Thyroid gland (tissue), 4 donors: Measurements from ENCODE around the gene HCN2. TPM values are rescaled to one million over a fixed set of nuclear protein-coding genes. Genes with fewer than 3 reads are reported as not detected.

Experiments used
- DNase-seq, 2 donors: peaks; one replicate each; pipeline ENCODE4 v3.0.0-alpha.2; 2019
- H3K27ac ChIP-seq, 3 donors: fragments of 200-600 bp; sonication (generic); 1 replicate in 2 of 3; 2 replicates in 1 of 3; pipeline ENCODE4 v1.5.1; 2016 to 2019; ENCODE audit warnings: mild to moderate bottlenecking in 1 of 3, moderate library complexity in 1 of 3
- H3K27me3 ChIP-seq: fragments of 200-600 bp; sonication (generic); one replicate; pipeline ENCODE4 v1.5.1; 2019
- H3K36me3 ChIP-seq, 2 donors: fragments of 200-600 bp; sonication (generic); one replicate each; pipeline ENCODE4 v1.5.1; 2016 to 2019
- H3K4me1 ChIP-seq, 2 donors: fragments of 200-600 bp; sonication (generic); one replicate each; pipeline ENCODE4 v1.5.1; 2017 to 2019
- H3K4me3 ChIP-seq, 3 donors: fragments of 200-600 bp; sonication (generic); replicated peaks in 1 of 3; 1 replicate in 2 of 3; 2 replicates in 1 of 3; pipeline ENCODE4 v1.5.1; 2016; ENCODE audit warnings: mild to moderate bottlenecking in 1 of 3
- H3K9me3 ChIP-seq: fragments of 200-600 bp; sonication (generic); one replicate; pipeline ENCODE4 v1.5.1; 2017
- CTCF ChIP-seq, 6 experiments: fragments of 200-600 bp in 3 of 6; fragments of 450-650 bp in 3 of 6; sonication (generic) in 3 of 6; IDR thresholded peaks; one replicate each; pipeline ENCODE4 v1.5.1; 2016 to 2019; ENCODE audit warnings: antibody characterized with exemption in 6 of 6, mild to moderate bottlenecking in 2 of 6, inconsistent platforms in 1 of 6, moderate library complexity in 1 of 6
- POLR2A ChIP-seq, 2 donors: fragments of 450-650 bp; IDR thresholded peaks; one replicate each; pipeline ENCODE4 v1.6.1; 2017; ENCODE audit warnings: antibody characterized with exemption in 2 of 2, mild to moderate bottlenecking in 2 of 2, moderate library complexity in 1 of 2
- WGBS, 2 donors: methylation state at CpG; one replicate each; pipeline ENCODE4 v1.1.5; 2017; 5-methylcytosine and 5-hydroxymethylcytosine counted together
- intact Hi-C: fragments of 100-400 bp; cut with DNase I; formaldehyde crosslinking; loops from one replicate; pipeline ENCODE4 v1.15.1; 2023
- total RNA-seq, 4 donors: library from RNA; depleted of rRNA; stranded (reverse); fragments of >200 nt; gene quantifications; one replicate each; pipeline ENCODE4 v1.2.3, GENCODE V29; 2016

HCN2 gene
- total RNA-seq, 4 donors from 2014 or later: not detected

- H3K36me3 ChIP-seq: peaks cover 25% of the 10 kb centered on the region in 2 donors
- no peaks in the 10 kb centered on the region for H3K9me3 ChIP-seq
- peaks cover 0 to 14% of the 10 kb centered on the region in 2 donors for H3K4me1 ChIP-seq
- no peak overlapping the region for H3K4me3 ChIP-seq
- TF ChIP-seq CTCF (IDR thresholded peaks at IDR 0.05): no peak
- TF ChIP-seq POLR2A (IDR thresholded peaks at IDR 0.05): no peak
- DNase-seq: no peak
- WGBS, 2 donors: 57 to 63% methylated on average over 7 to 10 of the region's 10 CpGs
- no peak overlapping the region for H3K27ac ChIP-seq
- H3K27me3 ChIP-seq: peaks cover 9% of the 10 kb centered on the region
- intact Hi-C loops: no loop called here
These were observed 4.0 kb upstream of the HCN2 start for GRCh38 chr19:585551-586110.

GRCh38 chr19:588093-588740 lies 1.5 kb upstream of the HCN2 start:
- 4 to 5% methylated on average over 17 to 20 of the region's 41 CpGs for whole genome bisulfite sequencing, 2 donors
- intact Hi-C loops: no loop called here
- peaks cover 4 to 5% of the 10 kb centered on the region in 2 donors for H3K36me3 ChIP-seq
- peak; percentile 49 to 51 for DNase-seq
- H3K4me3 ChIP-seq: no peak overlapping the region
- H3K9me3 ChIP-seq: no peaks in the 10 kb centered on the region
- no peak overlapping the region for H3K27ac ChIP-seq
- H3K4me1 ChIP-seq: peaks cover 0 to 16% of the 10 kb centered on the region in 2 donors
- H3K27me3 ChIP-seq: peaks cover 20% of the 10 kb centered on the region
- no peak for TF ChIP-seq POLR2A (IDR thresholded peaks at IDR 0.05)
- TF ChIP-seq CTCF (IDR thresholded peaks at IDR 0.05): peak in 2 of 6 experiments; percentile 11 to 25

DNA sequence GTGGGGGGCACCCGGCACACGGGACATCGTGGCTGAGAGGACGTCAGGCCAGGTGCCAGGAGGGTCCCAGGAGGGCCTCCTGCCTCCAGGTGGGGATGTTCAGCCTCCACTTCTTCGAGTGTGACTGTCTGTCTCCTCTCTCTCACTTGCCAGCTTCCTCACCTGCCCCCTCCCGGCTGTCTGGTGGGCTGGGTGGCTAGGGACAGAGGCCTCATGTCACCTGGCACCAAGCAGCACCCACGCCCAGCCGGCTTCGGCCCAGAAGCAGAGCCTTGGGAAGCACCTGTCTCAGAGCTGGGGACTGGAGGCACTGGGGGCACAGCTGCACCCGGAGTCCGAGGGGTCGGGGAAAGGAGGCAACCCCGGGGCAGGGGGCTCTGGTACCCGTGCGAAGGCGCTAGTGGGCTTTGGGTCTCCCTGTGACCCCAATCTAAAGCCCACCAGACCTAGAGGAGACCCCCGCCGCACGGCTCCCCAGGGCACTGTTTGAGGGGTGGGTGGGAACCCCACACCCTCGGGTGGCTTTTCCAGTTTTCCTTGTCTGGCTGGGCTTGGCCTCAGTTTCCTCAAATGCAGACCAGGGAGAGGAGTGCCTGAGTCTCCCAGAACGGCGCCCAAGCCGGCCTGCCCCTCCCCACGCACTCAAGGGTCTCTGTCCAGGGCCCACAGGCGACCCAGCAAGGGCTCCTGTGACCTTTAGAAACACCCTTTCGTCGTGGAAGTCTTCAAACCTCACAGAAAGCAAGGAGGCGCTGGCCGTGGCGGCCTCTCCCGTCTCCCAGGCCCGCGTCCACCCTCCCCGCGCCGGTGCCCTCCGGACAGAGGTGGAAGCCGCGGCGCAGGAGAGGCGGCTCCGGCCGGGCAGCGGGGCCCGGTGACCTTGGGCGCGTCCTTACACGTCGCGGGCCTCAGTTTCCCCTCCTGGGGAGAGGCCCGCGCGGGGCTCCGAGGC lies 664 bp upstream of the HCN2 start:
- peaks cover 20% of the 10 kb centered on the region for H3K27me3 ChIP-seq
- no peaks in the 10 kb centered on the region for H3K9me3 ChIP-seq
- intact Hi-C loops: no loop called here
- no peak overlapping the region for H3K4me3 ChIP-seq
- WGBS, 2 donors: 44 to 45% methylated on average over 6 to 12 of the region's 54 CpGs
- TF ChIP-seq POLR2A (IDR thresholded peaks at IDR 0.05) (no peak), CTCF (IDR thresholded peaks at IDR 0.05) (no peak)
- H3K4me1 ChIP-seq: peaks cover 0 to 16% of the 10 kb centered on the region in 2 donors
- DNase-seq: no peak
- no peaks in the 10 kb centered on the region for H3K36me3 ChIP-seq
- no peak overlapping the region for H3K27ac ChIP-seq

DNA sequence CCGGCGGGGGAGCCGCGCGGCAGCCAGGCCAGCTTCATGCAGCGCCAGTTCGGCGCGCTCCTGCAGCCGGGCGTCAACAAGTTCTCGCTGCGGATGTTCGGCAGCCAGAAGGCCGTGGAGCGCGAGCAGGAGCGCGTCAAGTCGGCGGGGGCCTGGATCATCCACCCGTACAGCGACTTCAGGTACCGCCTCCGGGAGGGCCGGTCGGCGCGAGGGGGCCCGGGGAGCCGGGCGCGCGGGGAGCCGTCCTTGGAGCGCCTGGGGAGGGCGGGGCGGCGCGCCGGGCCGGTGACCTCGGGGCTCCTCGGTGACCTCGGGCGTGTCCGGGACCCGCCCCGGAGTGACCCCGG lies 690 bp downstream of the HCN2 start:
- H3K9me3 ChIP-seq: no peaks in the 10 kb centered on the region
- no peak overlapping the region for H3K4me3 ChIP-seq
- H3K36me3 ChIP-seq: no peaks in the 10 kb centered on the region
- no CpG with 5 or more reads among the region's 50 CpGs for WGBS, 2 donors
- DNase-seq: no peak
- H3K4me1 ChIP-seq: peaks cover 0 to 16% of the 10 kb centered on the region in 2 donors
- no peak overlapping the region for H3K27ac ChIP-seq
- H3K27me3 ChIP-seq: peaks cover 20% of the 10 kb centered on the region
- intact Hi-C loops: no loop called here
- TF ChIP-seq CTCF (IDR thresholded peaks at IDR 0.05): no peak
- no peak for TF ChIP-seq POLR2A (IDR thresholded peaks at IDR 0.05)
